OCI-LY7 (cell line): Measurements from ENCODE around the gene SLC1A4. TPM values are rescaled to one million over a fixed set of nuclear protein-coding genes. Genes with fewer than 3 reads are reported as not detected.

ENCODE experiments used
- BruUV-seq: library from RNA; stranded (reverse); fragments of 400-500 nt; replicated peaks from 2 replicates; lab custom pipeline; 2021; lab: Mats Ljungman, UMichigan
- CTCF ChIA-PET: fragments of 300-600 bp; sonication (Branson Sonifier 250); formaldehyde crosslinking; loops from one replicate; lab custom pipeline; 2022; ENCODE audit warnings: antibody characterized with exemption; ENCODE audit not compliant: unreplicated experiment; lab: Charles Lee
- POLR2A ChIA-PET: fragments of 300-600 bp; sonication (Branson Sonifier 250); formaldehyde crosslinking; loops from one replicate; lab custom pipeline; 2022; ENCODE audit warnings: antibody characterized with exemption; lab: Charles Lee
- DNase-seq: peaks from one replicate; pipeline ENCODE4 v3.0.0-alpha.2; 2015; ENCODE audit warnings: low spot score
- H2AFZ ChIP-seq: fragments of 200-600 bp; sonication (generic), shearing (Covaris generic); 2 replicates; pipeline ENCODE4 v1.6.1; 2014; ENCODE audit warnings: mild to moderate bottlenecking, antibody characterized with exemption, low read length, moderate library complexity
- H3K27ac ChIP-seq: fragments of 200-600 bp; sonication (generic); 2 replicates; pipeline ENCODE4 v1.5.1; 2014; ENCODE audit warnings: mixed run types, low read depth, mild to moderate bottlenecking, moderate library complexity, low read length, inconsistent platforms; ENCODE audit not compliant: poor library complexity, severe bottlenecking
- H3K36me3 ChIP-seq: fragments of 200-600 bp; sonication (generic); 2 replicates; pipeline ENCODE4 v1.6.1; 2014; ENCODE audit warnings: mild to moderate bottlenecking, antibody characterized with exemption, low read length, moderate library complexity, mixed read lengths; ENCODE audit not compliant: insufficient read depth
- H3K4me1 ChIP-seq: fragments of 200-600 bp; sonication (generic); 2 replicates; pipeline ENCODE4 v1.5.1; 2014; ENCODE audit warnings: mild to moderate bottlenecking, low read length; ENCODE audit not compliant: insufficient read depth, poor library complexity, severe bottlenecking
- H3K4me2 ChIP-seq: fragments of 200-600 bp; sonication (generic); 2 replicates; pipeline ENCODE4 v1.6.1; 2014; ENCODE audit warnings: mild to moderate bottlenecking, low read length
- H3K4me3 ChIP-seq: fragments of 200-600 bp; sonication (generic); 2 replicates; pipeline ENCODE4 v1.5.1; 2014; ENCODE audit warnings: mild to moderate bottlenecking, low read depth, low read length; ENCODE audit not compliant: poor library complexity, severe bottlenecking
- H3K79me2 ChIP-seq: fragments of 200-600 bp; sonication (generic); 2 replicates; pipeline ENCODE4 v1.6.1; 2016; ENCODE audit warnings: low read depth, mild to moderate bottlenecking, low read length, moderate library complexity, mixed read lengths; ENCODE audit not compliant: insufficient read depth
- H3K9me2 ChIP-seq: fragments of 200-600 bp; sonication (generic); 2 replicates; pipeline ENCODE4 v1.6.1; 2016; ENCODE audit warnings: mild to moderate bottlenecking, low read length, mixed read lengths; ENCODE audit not compliant: insufficient read depth
- H3K9me3 ChIP-seq: fragments of 200-600 bp; sonication (generic); 2 replicates; pipeline ENCODE4 v1.6.1; 2014; ENCODE audit warnings: mild to moderate bottlenecking, mixed run types, low read length, mixed read lengths
- H4K20me1 ChIP-seq: fragments of 200-600 bp; sonication (generic); 2 replicates; pipeline ENCODE4 v1.6.1; 2014; ENCODE audit warnings: mild to moderate bottlenecking, antibody characterized with exemption, low read length, moderate library complexity, mixed read lengths; ENCODE audit not compliant: insufficient read depth
- CTCF ChIP-seq: fragments of 200-600 bp; sonication (generic); conservative IDR thresholded peaks from 2 replicates; pipeline ENCODE4 v1.5.1; 2014; ENCODE audit warnings: mild to moderate bottlenecking, antibody characterized with exemption, low read length, moderate library complexity, mixed read lengths
- EZH2phosphoT487 ChIP-seq: fragments of 200-600 bp; sonication (generic); IDR thresholded peaks from 2 replicates; pipeline ENCODE4 v1.6.1; 2018; ENCODE audit warnings: low read depth, borderline replicate concordance, mild to moderate bottlenecking, mixed run types, antibody characterized with exemption, low read length, moderate library complexity, mixed read lengths
- intact Hi-C: fragments of 100-400 bp; cut with micrococcal nuclease; formaldehyde crosslinking; loops from one replicate; pipeline ENCODE4 v1.10.0; 2022; ENCODE audit not compliant: unreplicated experiment
- total RNA-seq, 2 experiments: library from RNA; depleted of rRNA in 1 of 2; stranded (reverse); fragments of >200 nt in 1 of 2; shearing (Covaris generic) in 1 of 2; gene quantifications; 2 replicates each; pipeline ENCODE4 v1.2.3, GENCODE V29; 2014 to 2022

SLC1A4 gene
- total RNA-seq, 2 experiments from 2014 or later = 17.2 to 31.1 TPM

DNA sequence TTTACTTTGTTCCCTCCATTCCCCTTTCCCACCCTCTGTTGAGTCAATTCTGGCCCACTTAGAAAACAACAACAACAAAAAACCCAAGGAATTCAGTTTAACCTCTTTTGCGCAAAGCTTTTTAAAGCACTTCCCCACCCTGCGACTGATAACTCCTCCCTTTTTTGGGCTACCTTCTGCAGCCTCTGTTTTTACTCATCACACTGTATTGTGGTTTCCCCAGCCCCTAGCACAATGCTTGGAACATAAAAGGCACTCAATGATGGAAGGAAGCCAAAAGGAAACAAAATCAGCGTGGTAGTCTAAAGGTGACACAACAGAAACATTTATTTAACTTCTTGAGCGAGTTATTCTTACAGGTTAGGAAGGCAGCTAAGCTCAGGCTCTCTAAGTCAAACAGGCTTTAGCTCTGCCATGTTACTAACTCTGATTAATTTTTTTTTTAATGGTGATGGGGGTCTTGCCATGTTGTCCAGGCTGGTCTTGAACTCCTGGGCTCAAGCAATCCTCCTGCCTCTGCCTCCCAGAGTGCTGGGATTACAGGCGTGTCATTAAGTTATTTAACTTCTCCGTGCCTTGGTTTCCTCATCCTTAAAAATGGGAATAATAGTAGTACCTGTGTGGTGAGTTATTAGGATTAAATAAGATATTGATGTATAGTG is 68.3 kb downstream of the SLC1A4 start:
- DNase-seq = peak; percentile 46
- Histone ChIP-seq H2AFZ (no peak overlapping the region; the same call in 1 of the 2 replicates), H3K27ac (peak overlapping the region; percentile 34), H3K36me3 (0 out of 2 replicates have a peak, but pooled peaks cover under 1% of the 10 kb centered on the region), H3K4me2 (peak overlapping the region; percentile 88), H4K20me1 (no peaks in the 10 kb centered on the region), H3K9me3 (no peaks in the 10 kb centered on the region), H3K79me2 (peaks cover 21% of the 10 kb centered on the region; the same call in 1 of the 2 replicates), H3K4me1 (peaks cover 61% of the 10 kb centered on the region), H3K4me3 (peak overlapping the region; percentile 82), H3K9me2 (no peaks in the 10 kb centered on the region)
- intact Hi-C loops = loop anchor here (5.0 kb wide), 2 partner anchors 380 to 500 kb away; no protein-coding TSS in a partner anchor
- BruUV-seq = TSS peak; percentile 59
- POLR2A ChIA-PET = interaction anchor here (0.6 to 3.4 kb wide), 8 partner anchors 7 to 148 kb away, joined by 3 to 25 read pairs (median 4); no protein-coding TSS in a partner anchor
- CTCF ChIA-PET = no interaction called here
- TF ChIP-seq EZH2phosphoT487 = no peak
- no peak for TF ChIP-seq CTCF

GRCh38 chr2:65059071-65059470 is 69.9 kb downstream of the SLC1A4 start:
- Histone ChIP-seq H3K4me2 (peak overlapping the region; percentile 16; the same call in 1 of the 2 replicates), H3K36me3 (no peaks in the 10 kb centered on the region), H3K9me2 (no peaks in the 10 kb centered on the region), H3K27ac (no peak overlapping the region), H2AFZ (no peak overlapping the region), H3K4me1 (peaks cover 46% of the 10 kb centered on the region), H3K79me2 (peaks cover 20% of the 10 kb centered on the region; the same call in 1 of the 2 replicates), H3K4me3 (no peak overlapping the region), H3K9me3 (no peaks in the 10 kb centered on the region), H4K20me1 (no peaks in the 10 kb centered on the region)
- intact Hi-C loops = loop anchor here (5.0 kb wide), 2 partner anchors 378 to 498 kb away; no protein-coding TSS in a partner anchor
- BruUV-seq = no TSS peak
- CTCF ChIA-PET = interaction anchor here (1.1 kb wide), 1 partner anchor 110 kb away, joined by 3 read pairs; no protein-coding TSS in a partner anchor
- no peak for DNase-seq
- TF ChIP-seq EZH2phosphoT487 = no peak
- TF ChIP-seq CTCF = no peak
- POLR2A ChIA-PET = interaction anchor here (1.3 to 2.1 kb wide), 6 partner anchors 12 to 127 kb away, joined by 3 to 5 read pairs (median 4); no protein-coding TSS in a partner anchor
